Upper lobe of left lung (tissue), 4 donors: Measurements from ENCODE around the gene LTBP2.

Source experiments
- POLR2AphosphoS5 ChIP-seq, 2 donors: sonication (generic); formaldehyde crosslinking; IDR thresholded peaks; one replicate each; pipeline ENCODE4 v1.5.1; 2017; ENCODE audit warnings: antibody characterized with exemption in 2 of 2
- TF ChIP-seq, protein P1 (sequence below), 6 experiments: fragments of 450-650 bp in 4 of 6; fragments of 200-600 bp in 2 of 6; sonication (generic) in 2 of 6; IDR thresholded peaks; one replicate each; pipeline ENCODE4 v1.5.1; 2016 to 2019; ENCODE audit warnings: antibody characterized with exemption in 6 of 6

DNA sequence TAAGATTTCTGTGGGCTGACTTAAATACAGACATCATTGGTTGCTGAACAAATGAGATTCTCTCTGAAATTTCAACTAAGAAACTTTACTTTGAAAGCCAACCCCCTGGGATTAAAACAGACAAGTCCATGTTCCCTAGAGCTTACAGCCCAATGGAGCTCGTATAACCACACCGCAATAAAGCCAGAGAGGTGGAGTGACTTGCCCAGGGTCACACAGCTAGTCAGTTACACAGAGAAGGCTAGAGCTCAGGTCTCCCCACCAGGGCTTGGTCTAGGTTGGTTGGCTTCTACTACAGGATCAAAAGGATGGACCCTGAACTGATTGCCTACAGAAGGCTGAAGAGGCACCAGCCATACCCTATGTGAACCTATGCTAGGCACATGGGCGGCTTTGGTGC lies 8.9 kb upstream of the LTBP2 start:
- TF ChIP-seq, protein P1, sequence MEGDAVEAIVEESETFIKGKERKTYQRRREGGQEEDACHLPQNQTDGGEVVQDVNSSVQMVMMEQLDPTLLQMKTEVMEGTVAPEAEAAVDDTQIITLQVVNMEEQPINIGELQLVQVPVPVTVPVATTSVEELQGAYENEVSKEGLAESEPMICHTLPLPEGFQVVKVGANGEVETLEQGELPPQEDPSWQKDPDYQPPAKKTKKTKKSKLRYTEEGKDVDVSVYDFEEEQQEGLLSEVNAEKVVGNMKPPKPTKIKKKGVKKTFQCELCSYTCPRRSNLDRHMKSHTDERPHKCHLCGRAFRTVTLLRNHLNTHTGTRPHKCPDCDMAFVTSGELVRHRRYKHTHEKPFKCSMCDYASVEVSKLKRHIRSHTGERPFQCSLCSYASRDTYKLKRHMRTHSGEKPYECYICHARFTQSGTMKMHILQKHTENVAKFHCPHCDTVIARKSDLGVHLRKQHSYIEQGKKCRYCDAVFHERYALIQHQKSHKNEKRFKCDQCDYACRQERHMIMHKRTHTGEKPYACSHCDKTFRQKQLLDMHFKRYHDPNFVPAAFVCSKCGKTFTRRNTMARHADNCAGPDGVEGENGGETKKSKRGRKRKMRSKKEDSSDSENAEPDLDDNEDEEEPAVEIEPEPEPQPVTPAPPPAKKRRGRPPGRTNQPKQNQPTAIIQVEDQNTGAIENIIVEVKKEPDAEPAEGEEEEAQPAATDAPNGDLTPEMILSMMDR (IDR thresholded peaks at IDR 0.05) = no peak
- TF ChIP-seq POLR2AphosphoS5 (IDR thresholded peaks at IDR 0.05) = no peak
